Endodermal cell (in vitro differentiated cells): ENCODE measurements around the gene PARD3B. TPM values are rescaled to one million over a fixed set of nuclear protein-coding genes. Genes with fewer than 3 reads are reported as not detected.

Experiments used
- DNase-seq: peaks from one replicate; pipeline ENCODE4 v3.0.0-alpha.2; 2017
- H3K27ac ChIP-seq: 2 replicates; pipeline ENCODE4 v1.5.1; 2013; ENCODE audit warnings: mild to moderate bottlenecking, low read depth, low read length, moderate library complexity
- H3K27me3 ChIP-seq: 2 replicates; pipeline ENCODE4 v1.6.1; 2013; ENCODE audit warnings: mild to moderate bottlenecking, low read length, moderate library complexity; ENCODE audit not compliant: insufficient read depth, control insufficient read depth, poor library complexity, severe bottlenecking
- H3K36me3 ChIP-seq: 2 replicates; pipeline ENCODE4 v1.7.0; 2013; ENCODE audit warnings: mild to moderate bottlenecking, low read length, moderate library complexity; ENCODE audit not compliant: control insufficient read depth, insufficient read depth
- H3K4me1 ChIP-seq: one replicate; pipeline ENCODE4 v1.7.0; 2013; ENCODE audit warnings: low read length; ENCODE audit not compliant: control insufficient read depth, insufficient read depth
- H3K4me3 ChIP-seq: 2 replicates; pipeline ENCODE4 v1.5.1; 2013; ENCODE audit warnings: mild to moderate bottlenecking, low read length, moderate library complexity
- H3K9ac ChIP-seq: 2 replicates; pipeline ENCODE4 v1.6.1; 2013; ENCODE audit warnings: mild to moderate bottlenecking, low read length, moderate library complexity; ENCODE audit not compliant: poor library complexity, severe bottlenecking; ENCODE audit errors: extremely low read depth
- H3K9me3 ChIP-seq: 2 replicates; pipeline ENCODE4 v1.6.1; 2013; ENCODE audit warnings: mild to moderate bottlenecking, low read length, moderate library complexity; ENCODE audit not compliant: control insufficient read depth
- H3K27ac Mint-ChIP-seq: 2 replicates; pipeline ENCODE4 v1.8.0; 2020; ENCODE audit warnings: mixed read lengths
- H3K27me3 Mint-ChIP-seq: 2 replicates; pipeline ENCODE4 v1.8.0; 2021; ENCODE audit warnings: mild to moderate bottlenecking, mixed read lengths; ENCODE audit not compliant: insufficient read depth
- H3K36me3 Mint-ChIP-seq: 2 replicates; pipeline ENCODE4 v1.8.0; 2020; ENCODE audit warnings: low read depth, mixed read lengths
- H3K4me1 Mint-ChIP-seq: 2 replicates; pipeline ENCODE4 v1.8.0; 2020; ENCODE audit warnings: mixed read lengths
- H3K4me3 Mint-ChIP-seq: 2 replicates; pipeline ENCODE4 v1.8.0; 2020; ENCODE audit warnings: mild to moderate bottlenecking, moderate library complexity, mixed read lengths
- H3K9me3 Mint-ChIP-seq: 2 replicates; pipeline ENCODE4 v1.8.0; 2020; ENCODE audit warnings: mild to moderate bottlenecking, mixed read lengths
- CTCF ChIP-seq: fragments of 200-600 bp; sonication (generic); conservative IDR thresholded peaks from 2 replicates; pipeline ENCODE4 v1.5.0; 2021; ENCODE audit warnings: antibody characterized with exemption, mild to moderate bottlenecking
- whole genome bisulfite sequencing, 2 experiments: methylation state at CpG; one replicate each; pipeline versions ENCODE4 v1.1.5 to v1.1.7; 2013; ENCODE audit warnings: missing lambda C conversion rate in 2 of 2, mixed read lengths in 1 of 2; ENCODE audit not compliant: insufficient coverage in 1 of 2, insufficient read length in 1 of 2; 5-methylcytosine and 5-hydroxymethylcytosine counted together
- total RNA-seq, 2 donors: library from RNA; stranded (reverse); fragmentation: NEBNext Ultra II Directional in 1 of 2; extraction: Animal tissue kit (Norgen Biotek cat#: 25700) in 1 of 2; gene quantifications; 2 replicates in 1 of 2; 3 replicates in 1 of 2; pipeline ENCODE4 v1.2.1, GENCODE V29; 2021

PARD3B gene
- total RNA-seq, 2 donors from 2014 or later = 2.5 to 5.6 TPM

GRCh38 chr2:205387350-205388055 is 842.2 kb downstream of the PARD3B start:
- H3K36me3 Mint-ChIP-seq = no peaks in the 10 kb centered on the region
- H3K27me3 ChIP-seq = no peaks in the 10 kb centered on the region
- no peak overlapping the region for H3K9ac ChIP-seq
- no peak for DNase-seq
- no peak overlapping the region for H3K27ac ChIP-seq
- no peaks in the 10 kb centered on the region for H3K9me3 Mint-ChIP-seq
- H3K27me3 Mint-ChIP-seq = no peaks in the 10 kb centered on the region
- TF ChIP-seq CTCF = no peak
- peaks cover 13% of the 10 kb centered on the region for H3K4me1 Mint-ChIP-seq
- no peaks in the 10 kb centered on the region for H3K9me3 ChIP-seq
- H3K36me3 ChIP-seq = no peaks in the 10 kb centered on the region
- no peak overlapping the region for H3K4me3 Mint-ChIP-seq
- no peak overlapping the region for H3K27ac Mint-ChIP-seq
- 92 to 100% methylated on average over 4 to 5 of the region's 5 CpGs for WGBS, 2 experiments
- no peaks in the 10 kb centered on the region for H3K4me1 ChIP-seq
- no peak overlapping the region for H3K4me3 ChIP-seq

- no peak overlapping the region for H3K4me3 ChIP-seq
- H3K9me3 Mint-ChIP-seq = no peaks in the 10 kb centered on the region
- H3K9me3 ChIP-seq = no peaks in the 10 kb centered on the region
- H3K4me1 Mint-ChIP-seq = peaks cover 12% of the 10 kb centered on the region
- H3K36me3 ChIP-seq = no peaks in the 10 kb centered on the region
- H3K4me3 Mint-ChIP-seq = no peak overlapping the region
- H3K27me3 Mint-ChIP-seq = no peaks in the 10 kb centered on the region
- no peaks in the 10 kb centered on the region for H3K36me3 Mint-ChIP-seq
- H3K4me1 ChIP-seq = no peaks in the 10 kb centered on the region
- H3K27ac ChIP-seq = no peak overlapping the region
- no peaks in the 10 kb centered on the region for H3K27me3 ChIP-seq
- H3K9ac ChIP-seq = no peak overlapping the region
- H3K27ac Mint-ChIP-seq = no peak overlapping the region
- no peak for TF ChIP-seq CTCF
- no peak for DNase-seq
- WGBS, 2 experiments = 94% methylated on average over 4 of the region's 4 CpGs; no CpG with 5 or more reads in 1 of the 2 experiments
Measured at GRCh38 chr2:205390866-205391265, 845.6 kb downstream of the PARD3B start.

GRCh38 chr2:205401511-205401910 is 856.2 kb downstream of the PARD3B start:
- 90 to 91% methylated on average over 3 to 6 of the region's 6 CpGs for WGBS, 2 experiments
- no peak for TF ChIP-seq CTCF
- no peak overlapping the region for H3K4me3 Mint-ChIP-seq

More at GRCh38 chr2:205401511-205401910, 856.2 kb downstream of the PARD3B start:
- Mint-ChIP-seq H3K36me3 (no peaks in the 10 kb centered on the region), H3K4me1 (no peaks in the 10 kb centered on the region), H3K27me3 (no peaks in the 10 kb centered on the region), H3K9me3 (no peaks in the 10 kb centered on the region), H3K27ac (no peak overlapping the region)
- Histone ChIP-seq H3K27me3 (no peaks in the 10 kb centered on the region), H3K27ac (no peak overlapping the region), H3K9me3 (no peaks in the 10 kb centered on the region), H3K36me3 (no peaks in the 10 kb centered on the region), H3K9ac (no peak overlapping the region), H3K4me1 (no peaks in the 10 kb centered on the region), H3K4me3 (no peak overlapping the region)
- DNase-seq = no peak
